GM19193 (cell line): ENCODE measurements around the gene MGMT.

Experiments
- POLR2A ChIP-seq: IDR thresholded peaks from 4 replicates; pipeline ENCODE4 v1.6.1; 2011; ENCODE audit not compliant: insufficient read depth, insufficient read length; ENCODE audit errors: extremely low read depth

The MGMT gene

GRCh38 chr10:129531969-129532660 lies 65.1 kb downstream of the MGMT start:
- TF ChIP-seq POLR2A = no peak

- no peak for TF ChIP-seq POLR2A
These were observed 65.8 kb downstream of the MGMT start for GRCh38 chr10:129532838-129533237.

GRCh38 chr10:129533281-129533680 lies 66.2 kb downstream of the MGMT start:
- no peak for TF ChIP-seq POLR2A

GRCh38 chr10:129534826-129535225 lies 67.8 kb downstream of the MGMT start:
- no peak for TF ChIP-seq POLR2A

GRCh38 chr10:129536336-129536735 lies 69.3 kb downstream of the MGMT start:
- no peak for TF ChIP-seq POLR2A

GRCh38 chr10:129537151-129537550 lies 70.1 kb downstream of the MGMT start:
- TF ChIP-seq POLR2A = no peak

- no peak for TF ChIP-seq POLR2A
These were observed 71.2 kb downstream of the MGMT start for GRCh38 chr10:129538236-129538635.

GRCh38 chr10:129541200-129541599 lies 74.2 kb downstream of the MGMT start:
- no peak for TF ChIP-seq POLR2A

- no peak for TF ChIP-seq POLR2A
These were observed 74.9 kb downstream of the MGMT start for GRCh38 chr10:129541748-129542487.

- no peak for TF ChIP-seq POLR2A
These were observed 75.5 kb downstream of the MGMT start for GRCh38 chr10:129542589-129542988.

- no peak for TF ChIP-seq POLR2A
These were observed 77.5 kb downstream of the MGMT start for GRCh38 chr10:129544205-129545202.

GRCh38 chr10:129545261-129545660 lies 78.2 kb downstream of the MGMT start:
- no peak for TF ChIP-seq POLR2A

GRCh38 chr10:129546106-129546505 lies 79.1 kb downstream of the MGMT start:
- no peak for TF ChIP-seq POLR2A

GRCh38 chr10:129547608-129548007 lies 80.6 kb downstream of the MGMT start:
- TF ChIP-seq POLR2A = no peak

GRCh38 chr10:129548600-129548999 lies 81.6 kb downstream of the MGMT start:
- no peak for TF ChIP-seq POLR2A
